Kidney epithelial cell (primary cell): ENCODE measurements around the gene FAM204A. TPM values are rescaled to one million over a fixed set of nuclear protein-coding genes. Genes with fewer than 3 reads are reported as not detected.

Experiments
- DNase-seq: peaks from one replicate; pipeline ENCODE4 v3.0.0-alpha.2; 2010; ENCODE audit warnings: low read depth
- H3K27me3 ChIP-seq: 2 replicates; pipeline ENCODE4 v1.6.0; 2011; ENCODE audit warnings: low read length; ENCODE audit not compliant: control insufficient read depth, insufficient read depth
- H3K36me3 ChIP-seq: 2 replicates; pipeline ENCODE4 v1.5.1; 2011; ENCODE audit warnings: low read length; ENCODE audit not compliant: control insufficient read depth, insufficient read depth
- H3K4me3 ChIP-seq: 2 replicates; pipeline ENCODE4 v1.5.1; 2011; ENCODE audit warnings: low read depth, mild to moderate bottlenecking, control low read depth, low read length
- CTCF ChIP-seq: IDR thresholded peaks from 2 replicates; pipeline ENCODE4 v1.5.1; 2011; ENCODE audit warnings: mild to moderate bottlenecking, moderate library complexity, low read length, control low read depth, inconsistent platforms; ENCODE audit not compliant: insufficient read depth, poor library complexity, severe bottlenecking
- total RNA-seq: library from RNA; depleted of rRNA; stranded (reverse); fragments of >200 nt; gene quantifications from 2 replicates; pipeline ENCODE4 v1.2.3, GENCODE V29; 2015

The FAM204A gene
- total RNA-seq, 1 donor from 2014 or later = 77.2 TPM

GRCh38 chr10:118330295-118331076, 11.6 kb downstream of the FAM204A start:
- Histone ChIP-seq H3K27me3 (no peaks in the 10 kb centered on the region), H3K36me3 (peaks cover 2% of the 10 kb centered on the region), H3K4me3 (no peak overlapping the region)
- DNase-seq = no peak
- no peak for TF ChIP-seq CTCF

- Histone ChIP-seq H3K27me3 (no peaks in the 10 kb centered on the region), H3K4me3 (no peak overlapping the region), H3K36me3 (no peaks in the 10 kb centered on the region)
- TF ChIP-seq CTCF = no peak
- DNase-seq = no peak
Observed at GRCh38 chr10:118324140-118324539, 18.0 kb downstream of the FAM204A start.

GRCh38 chr10:118321724-118322575, 20.2 kb downstream of the FAM204A start:
- no peak for DNase-seq
- Histone ChIP-seq H3K36me3 (no peaks in the 10 kb centered on the region), H3K27me3 (no peaks in the 10 kb centered on the region), H3K4me3 (no peak overlapping the region)
- no peak for TF ChIP-seq CTCF

- Histone ChIP-seq H3K27me3 (no peaks in the 10 kb centered on the region), H3K4me3 (no peak overlapping the region), H3K36me3 (no peaks in the 10 kb centered on the region)
- TF ChIP-seq CTCF = no peak
- no peak for DNase-seq
Observed at GRCh38 chr10:118315629-118316028, 26.5 kb downstream of the FAM204A start.

- no peak for TF ChIP-seq CTCF
- no peaks in the 10 kb centered on the region for H3K27me3 ChIP-seq
- DNase-seq = no peak
- H3K36me3 ChIP-seq = no peaks in the 10 kb centered on the region
- no peak overlapping the region for H3K4me3 ChIP-seq
Observed at GRCh38 chr10:118314882-118315281, 27.2 kb downstream of the FAM204A start.
